ENCODE measurements around the gene SPATA2. TPM values are rescaled to one million over a fixed set of nuclear protein-coding genes. Genes with fewer than 3 reads are reported as not detected.

The SPATA2 gene
- total RNA-seq, 1 donor from 2014 or later: 4.7 TPM

DNA sequence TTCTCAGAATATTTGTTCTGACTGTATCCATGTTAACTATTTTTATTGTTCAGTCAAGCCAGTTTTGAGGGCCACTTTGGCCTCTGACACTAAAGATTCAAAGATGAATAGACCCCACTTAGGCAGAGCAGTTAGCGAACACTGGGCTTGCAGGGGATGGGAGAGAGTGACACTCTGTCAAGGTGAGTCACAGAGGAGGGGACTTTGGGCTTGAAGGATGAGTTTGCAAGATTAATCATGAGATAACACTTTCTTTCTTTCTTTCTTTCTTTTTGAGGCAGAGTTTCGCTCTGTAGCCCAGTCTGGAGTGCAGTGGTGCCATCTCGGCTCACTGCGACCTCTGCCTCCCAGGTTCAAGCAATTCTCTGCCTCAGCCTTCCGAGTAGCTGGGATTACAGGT lies 46.4 kb downstream of the SPATA2 start:
- H3K36me3 ChIP-seq: peaks cover 0 to 28% of the 10 kb centered on the region in 2 donors
- no peak overlapping the region for H3K27ac ChIP-seq
- no peak overlapping the region for H3K4me3 ChIP-seq
- no peaks in the 10 kb centered on the region for H3K27me3 ChIP-seq
- no peaks in the 10 kb centered on the region for H3K4me1 ChIP-seq
- DNase-seq (ENCODE audit: extremely low spot score in 2 of 2): no peak
- TF ChIP-seq, protein P1, sequence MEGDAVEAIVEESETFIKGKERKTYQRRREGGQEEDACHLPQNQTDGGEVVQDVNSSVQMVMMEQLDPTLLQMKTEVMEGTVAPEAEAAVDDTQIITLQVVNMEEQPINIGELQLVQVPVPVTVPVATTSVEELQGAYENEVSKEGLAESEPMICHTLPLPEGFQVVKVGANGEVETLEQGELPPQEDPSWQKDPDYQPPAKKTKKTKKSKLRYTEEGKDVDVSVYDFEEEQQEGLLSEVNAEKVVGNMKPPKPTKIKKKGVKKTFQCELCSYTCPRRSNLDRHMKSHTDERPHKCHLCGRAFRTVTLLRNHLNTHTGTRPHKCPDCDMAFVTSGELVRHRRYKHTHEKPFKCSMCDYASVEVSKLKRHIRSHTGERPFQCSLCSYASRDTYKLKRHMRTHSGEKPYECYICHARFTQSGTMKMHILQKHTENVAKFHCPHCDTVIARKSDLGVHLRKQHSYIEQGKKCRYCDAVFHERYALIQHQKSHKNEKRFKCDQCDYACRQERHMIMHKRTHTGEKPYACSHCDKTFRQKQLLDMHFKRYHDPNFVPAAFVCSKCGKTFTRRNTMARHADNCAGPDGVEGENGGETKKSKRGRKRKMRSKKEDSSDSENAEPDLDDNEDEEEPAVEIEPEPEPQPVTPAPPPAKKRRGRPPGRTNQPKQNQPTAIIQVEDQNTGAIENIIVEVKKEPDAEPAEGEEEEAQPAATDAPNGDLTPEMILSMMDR (IDR thresholded peaks at IDR 0.05): no peak
- TF ChIP-seq POLR2AphosphoS5 (IDR thresholded peaks at IDR 0.05; ENCODE audit: insufficient read depth in 1 of 2, low read depth in 1 of 2) (no peak), POLR2A (IDR thresholded peaks at IDR 0.05) (no peak)
- intact Hi-C loops (cut with DNase I): no loop called here
- no peaks in the 10 kb centered on the region for H3K9me3 ChIP-seq

GRCh38 chr20:49868538-49868937 lies 46.8 kb downstream of the SPATA2 start:
- no peak overlapping the region for H3K27ac ChIP-seq
- H3K4me3 ChIP-seq: no peak overlapping the region
- no peaks in the 10 kb centered on the region for H3K9me3 ChIP-seq
- no peak for DNase-seq (ENCODE audit: extremely low spot score in 2 of 2)
- intact Hi-C loops (cut with DNase I): no loop called here
- H3K27me3 ChIP-seq: no peaks in the 10 kb centered on the region
- H3K36me3 ChIP-seq: peaks cover 0 to 32% of the 10 kb centered on the region in 2 donors
- TF ChIP-seq, protein P1 (IDR thresholded peaks at IDR 0.05): no peak
- H3K4me1 ChIP-seq: no peaks in the 10 kb centered on the region

DNA sequence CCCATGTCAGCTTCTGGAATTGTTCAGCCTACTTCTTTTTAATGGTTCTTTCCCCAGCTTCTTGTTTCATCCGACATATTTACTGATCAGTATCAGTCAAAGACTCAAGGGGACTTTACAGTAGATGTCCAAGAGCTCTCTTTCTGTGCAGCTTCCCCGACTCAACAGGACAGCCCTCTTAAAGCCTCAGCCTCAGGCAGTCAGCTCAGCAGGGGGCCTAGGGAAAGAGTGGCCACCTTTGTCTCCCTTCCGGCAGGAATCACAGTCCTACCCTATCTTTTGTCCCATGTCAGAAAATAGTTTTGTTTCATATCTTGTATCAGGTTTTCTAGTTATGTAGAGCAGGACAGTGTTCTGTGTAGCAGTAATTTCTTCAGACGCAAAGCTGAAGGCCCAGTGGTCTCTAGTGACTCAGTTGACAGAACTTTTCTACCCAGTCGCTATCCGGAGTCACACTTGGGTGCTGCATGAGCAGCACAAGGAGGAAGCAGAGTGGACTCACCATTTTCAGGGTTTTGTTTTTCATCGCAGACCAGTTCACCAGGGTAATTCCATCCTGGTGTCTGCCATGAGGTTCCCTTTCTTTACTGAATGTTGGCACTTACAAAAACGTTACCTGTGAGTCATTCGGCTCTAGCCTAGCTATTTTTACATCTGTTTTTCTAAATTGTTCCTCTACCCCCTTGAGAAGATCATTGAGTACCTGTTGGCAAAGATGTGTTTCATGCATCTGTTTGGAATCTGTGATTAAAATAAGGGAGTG lies 47.7 kb downstream of the SPATA2 start:
- H3K27me3 ChIP-seq: no peaks in the 10 kb centered on the region
- no peak overlapping the region for H3K27ac ChIP-seq
- intact Hi-C loops (cut with DNase I): no loop called here
- H3K9me3 ChIP-seq: no peaks in the 10 kb centered on the region
- H3K36me3 ChIP-seq: peaks cover 0 to 36% of the 10 kb centered on the region in 2 donors
- DNase-seq (ENCODE audit: extremely low spot score in 2 of 2): no peak
- no peaks in the 10 kb centered on the region for H3K4me1 ChIP-seq
- no peak overlapping the region for H3K4me3 ChIP-seq
- TF ChIP-seq POLR2A (IDR thresholded peaks at IDR 0.05) (no peak), POLR2AphosphoS5 (IDR thresholded peaks at IDR 0.05; ENCODE audit: insufficient read depth in 1 of 2, low read depth in 1 of 2) (no peak)
- TF ChIP-seq, protein P1 (IDR thresholded peaks at IDR 0.05): no peak

DNA sequence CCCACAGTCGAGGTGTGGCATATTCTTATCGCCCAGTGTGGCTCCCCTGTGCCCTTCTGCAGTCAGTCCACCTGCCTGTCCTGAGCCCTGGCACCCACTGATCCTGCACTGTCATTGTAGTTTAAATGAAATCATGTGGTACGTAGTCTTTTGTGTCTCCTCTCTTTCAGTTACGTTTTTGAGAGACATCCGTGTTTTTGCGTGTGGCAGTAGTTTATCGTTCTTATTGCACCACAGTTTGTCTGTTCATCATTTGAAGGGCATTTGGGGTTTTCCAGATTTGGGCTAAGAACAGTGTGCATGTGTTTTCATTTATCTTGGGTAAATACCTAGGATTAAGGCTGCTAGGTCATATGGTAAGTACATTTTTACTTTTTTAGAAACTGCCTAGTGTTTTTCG lies 49.3 kb downstream of the SPATA2 start:
- intact Hi-C loops (cut with DNase I): no loop called here
- no peak overlapping the region for H3K27ac ChIP-seq
- no peaks in the 10 kb centered on the region for H3K4me1 ChIP-seq
- no peak overlapping the region for H3K4me3 ChIP-seq
- H3K27me3 ChIP-seq: no peaks in the 10 kb centered on the region
- H3K36me3 ChIP-seq: peaks cover 0 to 36% of the 10 kb centered on the region in 2 donors
- TF ChIP-seq, protein P1 (IDR thresholded peaks at IDR 0.05): no peak
- TF ChIP-seq POLR2AphosphoS5 (IDR thresholded peaks at IDR 0.05; ENCODE audit: insufficient read depth in 1 of 2, low read depth in 1 of 2) (no peak), POLR2A (IDR thresholded peaks at IDR 0.05) (no peak)
- DNase-seq (ENCODE audit: extremely low spot score in 2 of 2): no peak
- H3K9me3 ChIP-seq: no peaks in the 10 kb centered on the region

- intact Hi-C loops (cut with DNase I): no loop called here
- no peak for TF ChIP-seq POLR2AphosphoS5 (IDR thresholded peaks at IDR 0.05; ENCODE audit: insufficient read depth in 1 of 2, low read depth in 1 of 2)
- TF ChIP-seq POLR2A (IDR thresholded peaks at IDR 0.05): no peak
- Histone ChIP-seq H3K4me1 (no peaks in the 10 kb centered on the region), H3K27ac (no peak overlapping the region), H3K36me3 (peaks cover 0 to 36% of the 10 kb centered on the region in 2 donors), H3K4me3 (no peak overlapping the region), H3K9me3 (no peaks in the 10 kb centered on the region), H3K27me3 (no peaks in the 10 kb centered on the region)
- no peak for DNase-seq (ENCODE audit: extremely low spot score in 2 of 2)
Measured at GRCh38 chr20:49865559-49865958, 49.8 kb downstream of the SPATA2 start.
